H1 (cell line): ENCODE results near the gene SOCS4. TPM values are rescaled to one million over a fixed set of nuclear protein-coding genes. Genes with fewer than 3 reads are reported as not detected.

Experiments
- ATF3 ChIP-seq: IDR thresholded peaks from 2 replicates; pipeline ENCODE4 v1.6.1; 2011; ENCODE audit warnings: low read depth, mild to moderate bottlenecking, low read length; ENCODE audit not compliant: insufficient read depth
- SAP30 ChIP-seq: fragments of 300-600 bp; sonication (generic); IDR thresholded peaks from 2 replicates; pipeline ENCODE4 v1.7.1; 2012; ENCODE audit warnings: low read length, moderate library complexity, mild to moderate bottlenecking, inconsistent platforms; ENCODE audit not compliant: insufficient read depth, insufficient replicate concordance
- SP1 ChIP-seq: IDR thresholded peaks from 2 replicates; pipeline ENCODE4 v1.6.1; 2011; ENCODE audit warnings: low read depth, low read length
- SUZ12 ChIP-seq: fragments of 200-600 bp; sonication (generic); IDR thresholded peaks from 2 replicates; pipeline ENCODE4 v1.6.1; 2012; ENCODE audit warnings: mild to moderate bottlenecking, inconsistent platforms, low read length, moderate library complexity, mixed read lengths
- polyA plus RNA-seq, 7 experiments: library from polyadenylated mRNA; depleted of rRNA in 3 of 7; stranded (reverse) in 5 of 7; unstranded in 2 of 7; fragments of >200 nt in 5 of 7; fragments of 200-250 nt in 2 of 7; gene quantifications; 1 replicate in 5 of 7; 2 replicates in 1 of 7; 4 replicates in 1 of 7; pipeline versions ENCODE4 v1.2.1 to v1.2.3, GENCODE V29; 2011 to 2013; ENCODE audit warnings: missing spikeins in 2 of 7, mixed read lengths in 2 of 7
- total RNA-seq: library from RNA; stranded (reverse); fragmentation: NEBNext Ultra II Directional; extraction: Animal tissue kit (Norgen Biotek cat#: 25700); gene quantifications from 2 replicates; pipeline ENCODE4 v1.2.1, GENCODE V29; 2021

SOCS4 gene
- total and polyA plus RNA-seq, 2 of the 8 experiments (the other 6 are each of a cell fraction or from before 2014, with no cell fraction given) = 5.5 to 31.5 TPM

- no peak for TF ChIP-seq SP1
- no peak for TF ChIP-seq ATF3
- TF ChIP-seq SAP30 = no peak
- TF ChIP-seq SUZ12 = no peak
Measured at GRCh38 chr14:55065411-55065810, 38.4 kb downstream of the SOCS4 start (continued).
